ENCODE data around the gene WNT1.

Gene WNT1

DNA sequence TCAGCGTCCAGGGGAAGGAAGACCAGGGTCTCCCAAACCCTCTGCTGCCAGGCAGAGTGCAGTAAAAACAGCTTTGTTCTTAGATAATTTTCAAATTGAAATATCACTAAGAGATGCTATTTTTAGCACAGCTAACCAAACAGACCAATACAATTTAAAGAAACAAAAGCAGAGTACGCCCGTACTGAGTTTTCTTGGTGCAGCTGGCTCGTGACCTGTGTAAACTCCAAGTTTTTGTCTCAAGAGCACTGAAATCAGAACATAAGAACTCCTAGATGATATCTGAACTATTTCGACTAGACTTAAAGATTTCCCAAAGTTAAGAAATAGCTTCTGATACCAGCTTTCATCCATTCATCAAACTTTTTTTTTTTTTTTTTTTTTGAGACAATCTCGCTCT, 31.2 kb upstream of the WNT1 start:
- DNase-seq (ENCODE audit: low spot score) = no peak
- TF ChIP-seq CTCF (IDR thresholded peaks at IDR 0.05; ENCODE audit: borderline replicate concordance, control extremely low read depth, extremely low read depth, insufficient read depth, missing control alignments) = no peak
- in situ Hi-C loops (cut with MboI; ENCODE audit: low sequenced_read_pairs, unreplicated experiment) = no loop called here

DNA sequence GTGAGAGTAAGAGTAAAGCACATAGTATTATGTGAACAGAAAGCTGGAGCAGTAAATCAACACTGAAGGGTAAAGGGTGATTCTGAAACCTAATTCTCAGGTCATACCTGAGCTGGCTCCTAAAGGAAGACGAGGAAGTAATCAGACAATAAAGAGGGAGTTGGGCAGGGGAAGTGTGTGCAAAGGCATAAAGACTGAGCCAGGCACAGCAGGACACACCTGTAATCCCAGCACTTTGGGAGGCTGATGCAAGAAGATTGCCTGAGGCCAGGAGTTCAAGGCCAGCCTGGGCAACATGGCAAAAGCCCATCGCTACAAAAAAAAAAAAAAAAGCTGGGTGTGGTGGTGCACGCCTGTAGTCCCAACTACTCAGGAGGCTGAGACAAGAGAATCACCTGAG, 30.4 kb upstream of the WNT1 start:
- no peak for TF ChIP-seq CTCF (IDR thresholded peaks at IDR 0.05; ENCODE audit: borderline replicate concordance, control extremely low read depth, extremely low read depth, insufficient read depth, missing control alignments)
- in situ Hi-C loops (cut with MboI; ENCODE audit: low sequenced_read_pairs, unreplicated experiment) = no loop called here
- no peak for DNase-seq (ENCODE audit: low spot score)

DNA sequence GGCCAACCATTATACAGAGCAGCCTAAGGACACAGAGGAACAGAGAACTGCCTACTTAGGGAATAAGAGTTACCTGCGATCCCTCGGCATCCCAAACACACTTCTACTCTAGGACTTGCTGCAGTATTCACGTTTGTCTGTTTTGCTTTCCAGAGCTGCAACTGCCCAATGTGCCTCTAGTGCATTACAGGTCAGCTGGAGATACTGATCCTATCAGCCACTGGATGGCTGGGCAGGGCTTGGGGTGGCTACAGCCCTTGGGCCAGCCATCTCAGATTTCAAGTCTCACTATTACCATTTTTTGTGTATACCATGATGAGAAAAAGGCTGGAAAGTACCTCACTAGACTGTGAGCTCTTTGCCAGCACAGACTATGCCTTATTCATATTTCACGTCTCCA, 25.4 kb upstream of the WNT1 start:
- in situ Hi-C loops (cut with MboI; ENCODE audit: low sequenced_read_pairs, unreplicated experiment) = no loop called here
- TF ChIP-seq CTCF (IDR thresholded peaks at IDR 0.05; ENCODE audit: borderline replicate concordance, control extremely low read depth, extremely low read depth, insufficient read depth, missing control alignments) = no peak

GRCh38 chr12:48954061-48954460, 24.1 kb upstream of the WNT1 start:
- no peak for DNase-seq (ENCODE audit: low spot score)
- in situ Hi-C loops (cut with MboI; ENCODE audit: low sequenced_read_pairs, unreplicated experiment) = no loop called here
- no peak for TF ChIP-seq CTCF (IDR thresholded peaks at IDR 0.05; ENCODE audit: borderline replicate concordance, control extremely low read depth, extremely low read depth, insufficient read depth, missing control alignments)

More for the DNA sequence above, 25.4 kb upstream of the WNT1 start:
- no peak for DNase-seq (ENCODE audit: low spot score)

GRCh38 chr12:48954841-48955501, 23.2 kb upstream of the WNT1 start:
- TF ChIP-seq CTCF (IDR thresholded peaks at IDR 0.05; ENCODE audit: borderline replicate concordance, control extremely low read depth, extremely low read depth, insufficient read depth, missing control alignments) = no peak
- in situ Hi-C loops (cut with MboI; ENCODE audit: low sequenced_read_pairs, unreplicated experiment) = no loop called here
- DNase-seq (ENCODE audit: low spot score) = no peak

DNA sequence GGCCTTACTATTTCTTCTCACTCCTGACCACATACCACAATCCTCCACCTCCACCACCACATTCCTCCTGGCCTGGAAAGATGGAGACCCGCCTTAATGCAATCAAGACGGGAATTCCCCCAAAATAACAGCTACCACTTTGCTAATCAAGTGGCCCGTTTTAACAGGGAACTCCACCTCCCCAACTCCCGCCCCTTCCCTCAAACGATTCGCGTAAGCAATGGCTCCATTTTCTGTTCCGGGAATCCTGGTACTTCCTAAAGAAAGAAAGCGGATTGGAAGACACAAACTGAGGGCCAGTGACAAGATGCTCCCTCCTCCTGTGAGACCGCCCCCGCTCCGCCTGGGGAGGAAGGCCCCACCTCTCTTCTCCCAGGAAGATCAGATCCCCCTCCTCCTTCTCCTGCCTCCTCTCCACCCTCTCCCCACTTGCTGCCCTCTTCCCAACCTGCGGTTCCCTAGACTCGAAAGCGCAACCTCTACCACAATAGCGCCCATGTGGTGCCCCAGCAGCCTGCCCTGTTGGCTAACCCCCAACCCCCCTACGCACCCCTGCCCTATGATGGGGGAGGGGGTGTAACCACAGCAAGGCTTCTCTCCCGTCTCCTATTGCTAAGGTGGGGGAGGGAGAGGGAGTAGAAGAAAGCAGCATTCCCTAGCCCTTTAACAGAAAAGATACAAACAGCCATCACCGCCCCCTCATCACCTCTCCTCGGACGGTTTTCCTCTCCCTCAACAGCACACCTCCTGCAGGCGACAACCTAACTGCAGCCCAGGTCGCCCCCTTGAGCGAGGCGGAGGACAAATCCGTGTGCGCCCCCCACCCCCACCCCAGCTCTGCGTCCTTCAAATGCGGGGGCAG, 21.6 kb upstream of the WNT1 start:
- TF ChIP-seq CTCF (IDR thresholded peaks at IDR 0.05; ENCODE audit: borderline replicate concordance, control extremely low read depth, extremely low read depth, insufficient read depth, missing control alignments) = no peak
- in situ Hi-C loops (cut with MboI; ENCODE audit: low sequenced_read_pairs, unreplicated experiment) = no loop called here
- peak; percentile 67 for DNase-seq (ENCODE audit: low spot score)

Measured in GM13976 (cell line).